Skeletal muscle cell (primary cell): ENCODE data around the gene DPP4.
"Not testable (repeated sequence)": the region's sequence is repeated elsewhere in the genome, so short reads cannot be mapped to it uniquely, and the experiment has no call there.

Experiments used
- DNase-seq: peaks from one replicate; pipeline ENCODE4 v3.0.0-alpha.2; 2010; ENCODE audit warnings: low read depth
- H3K4me3 ChIP-seq: 2 replicates; pipeline ENCODE4 v1.5.1; 2011; ENCODE audit warnings: low read depth, mild to moderate bottlenecking, control low read depth, low read length, moderate library complexity

The DPP4 gene

DNA sequence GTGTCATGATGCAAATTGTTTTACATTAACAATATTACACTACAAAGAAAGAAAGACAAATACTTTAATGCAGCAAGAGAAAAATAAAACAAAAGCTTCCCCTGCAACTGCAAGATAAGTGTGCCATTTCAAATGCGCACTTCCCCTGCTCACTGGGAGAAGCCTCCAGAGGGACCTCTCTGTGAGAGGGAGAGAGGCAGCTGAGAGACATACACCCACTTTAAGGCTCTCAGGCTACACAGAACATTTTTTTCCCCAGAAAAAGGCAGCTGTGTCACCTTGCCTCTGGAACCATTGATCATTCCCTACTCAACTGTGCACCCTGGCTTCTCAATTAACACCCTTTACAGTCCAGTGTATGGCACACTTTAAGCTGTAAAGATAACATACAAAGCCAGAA, 75.2 kb downstream of the DPP4 start:
- no peak overlapping the region for H3K4me3 ChIP-seq
- DNase-seq: no peak

DNA sequence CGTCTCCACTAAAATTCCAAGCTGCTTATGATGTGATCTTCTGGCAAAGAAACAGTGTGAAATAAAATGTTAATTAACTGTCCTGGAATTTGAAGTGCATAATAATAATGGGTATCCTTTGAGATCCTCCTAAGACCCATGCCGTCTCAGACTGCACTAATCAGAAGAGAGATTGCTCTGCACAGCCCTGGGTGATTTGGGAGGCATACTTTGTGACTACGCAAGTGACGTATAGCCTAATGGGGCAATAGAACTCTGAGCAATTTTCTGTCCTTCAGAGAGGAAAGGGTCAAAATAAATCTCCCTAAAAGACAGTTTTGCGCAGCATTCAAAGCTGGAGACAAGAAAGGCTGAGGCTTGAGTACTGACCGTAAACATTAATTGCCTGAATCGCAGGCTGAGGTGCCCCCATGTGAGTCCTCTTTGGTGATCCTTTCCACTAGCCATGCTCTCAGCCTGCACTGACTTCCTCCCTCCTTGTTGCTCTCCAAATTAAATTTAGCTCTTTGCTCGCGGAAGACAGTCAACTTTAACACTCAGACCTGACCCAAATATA, 76.0 kb downstream of the DPP4 start:
- DNase-seq: no peak
- H3K4me3 ChIP-seq: no peak overlapping the region

DNA sequence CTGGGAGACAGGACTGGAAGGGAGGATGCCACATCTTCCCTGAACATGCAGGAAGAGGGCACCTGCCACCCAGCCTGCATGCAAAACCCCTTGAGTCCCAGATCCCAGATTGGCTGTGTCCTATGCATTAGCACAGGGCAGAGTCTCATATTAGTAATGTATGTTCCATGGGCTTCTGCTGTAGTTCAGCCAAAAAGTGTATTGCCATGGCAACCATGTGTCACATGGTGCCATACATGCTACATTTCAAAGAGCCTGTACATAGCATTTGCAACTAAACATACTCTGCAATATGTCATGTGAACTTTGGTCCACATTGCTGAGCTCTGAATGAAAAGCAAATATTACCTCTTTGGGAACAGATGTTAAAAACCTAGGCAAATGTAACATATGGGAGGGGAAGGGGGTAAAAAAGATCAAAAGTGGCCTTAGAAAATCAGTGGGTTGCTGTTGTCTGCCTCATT, 78.4 kb downstream of the DPP4 start:
- DNase-seq: no peak
- H3K4me3 ChIP-seq: no peak overlapping the region

DNA sequence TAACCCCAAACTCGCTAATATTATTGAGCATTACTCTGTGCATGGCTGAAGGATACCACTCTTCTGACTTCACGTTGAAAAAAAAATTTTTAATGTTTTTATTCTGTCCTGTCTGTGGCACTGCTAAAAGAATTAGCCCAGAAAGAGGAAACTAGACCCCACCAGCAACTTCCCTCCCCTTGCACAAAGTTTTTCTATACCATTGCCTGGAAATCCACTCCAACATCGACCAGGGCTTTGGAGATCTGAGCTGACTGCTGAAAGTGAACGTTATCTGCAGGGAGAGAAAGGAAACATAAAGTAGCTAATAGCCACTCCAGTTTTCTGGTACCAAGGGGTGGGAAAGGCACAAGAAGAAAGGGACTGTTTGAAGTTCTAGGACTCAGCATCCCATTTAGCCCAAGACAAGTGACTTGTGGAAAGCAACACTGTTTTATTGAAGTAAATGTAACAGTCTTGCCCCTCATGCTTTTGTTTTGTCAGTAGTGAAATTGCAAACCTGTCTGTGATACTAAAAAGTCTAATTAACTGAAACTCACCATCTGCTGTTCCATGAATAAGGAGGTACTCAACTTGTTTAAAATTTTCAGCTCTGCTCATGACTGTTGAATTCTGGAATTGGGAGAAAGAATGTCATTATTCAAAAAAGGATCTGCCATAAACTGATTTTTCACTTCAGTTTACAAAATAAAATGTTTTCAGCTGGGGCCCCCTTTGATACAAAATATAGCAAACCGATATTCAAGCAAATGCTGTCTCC, 79.1 kb downstream of the DPP4 start:
- DNase-seq: no peak
- no peak overlapping the region for H3K4me3 ChIP-seq

DNA sequence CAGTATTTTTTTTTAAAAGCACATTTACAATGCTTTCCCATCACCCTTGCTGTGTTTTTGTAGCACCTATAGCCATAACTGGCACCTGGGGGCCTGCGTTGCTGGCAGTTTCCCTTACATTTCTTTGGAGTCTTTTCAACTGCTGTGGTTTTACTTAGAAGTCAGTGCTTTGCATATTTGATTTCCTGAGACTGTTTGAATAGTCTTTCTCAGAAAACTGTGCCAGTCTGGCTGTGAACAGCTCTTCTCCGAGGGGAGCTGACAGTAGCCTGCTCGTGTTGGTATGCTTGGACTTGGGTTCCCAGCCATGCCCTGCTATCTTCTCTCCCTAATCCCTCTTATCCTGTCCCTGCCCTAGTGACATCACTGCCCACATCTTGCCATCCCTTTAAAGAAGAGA, 81.5 kb downstream of the DPP4 start:
- no peak for DNase-seq
- no peak overlapping the region for H3K4me3 ChIP-seq

DNA sequence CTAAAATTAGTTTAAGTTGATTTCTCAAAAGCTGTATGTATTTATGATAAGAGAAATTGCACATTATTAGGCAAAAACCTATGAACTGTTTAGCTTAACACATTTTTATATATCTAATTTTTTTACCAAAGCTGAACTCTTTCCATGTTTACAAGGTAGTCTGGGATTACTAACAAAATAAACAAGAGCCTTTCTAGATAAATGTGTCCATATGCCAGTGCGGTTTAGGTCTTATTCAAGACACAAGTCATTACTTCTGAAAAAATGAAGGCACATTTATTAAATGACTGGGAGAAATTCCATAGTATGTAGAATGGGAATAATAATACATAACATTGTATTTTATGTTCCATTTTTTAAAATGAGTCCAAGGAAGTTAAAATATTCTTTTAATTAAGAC, 82.0 kb downstream of the DPP4 start:
- no peak for DNase-seq
- no peak overlapping the region for H3K4me3 ChIP-seq

DNA sequence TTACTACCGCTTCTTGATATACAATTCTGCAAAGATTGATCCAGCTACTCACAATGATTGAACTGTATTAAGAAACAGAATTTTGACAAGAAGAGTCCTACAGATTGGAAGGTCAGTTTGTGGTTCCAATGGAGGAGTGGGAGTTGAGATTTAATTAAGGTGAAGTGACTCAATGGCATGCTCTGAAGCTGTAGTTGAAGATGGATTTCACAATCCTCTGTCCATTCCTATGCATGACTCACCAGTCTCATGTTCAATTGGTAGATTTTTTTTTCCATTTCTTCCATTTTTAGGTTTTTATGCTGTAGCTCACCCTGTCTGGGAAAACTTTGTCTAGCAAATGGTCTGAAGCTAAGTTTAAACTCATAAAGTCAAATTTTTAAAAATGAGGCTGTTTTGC, 83.3 kb downstream of the DPP4 start:
- H3K4me3 ChIP-seq: no peak overlapping the region
- DNase-seq: peak; percentile 88

DNA sequence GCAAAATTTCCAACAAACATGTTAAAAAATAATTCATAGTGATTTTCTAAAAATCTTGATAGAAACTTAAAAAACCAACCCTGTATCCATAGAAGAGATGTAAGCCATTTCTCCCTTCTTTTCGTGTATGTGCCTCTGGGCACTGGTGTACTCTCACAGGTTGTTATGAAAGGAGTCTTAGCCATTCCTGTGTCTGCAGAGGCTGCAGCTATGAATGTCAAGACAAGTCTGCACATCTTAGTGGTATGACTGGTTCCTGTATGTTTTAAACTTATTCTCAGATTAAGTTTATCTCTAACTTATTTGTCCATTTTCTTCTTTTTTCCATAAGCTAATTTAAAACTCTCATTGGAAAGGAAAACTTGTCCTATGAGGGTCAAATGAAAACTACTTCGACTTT, 84.0 kb downstream of the DPP4 start:
- no peak overlapping the region for H3K4me3 ChIP-seq
- no peak for DNase-seq

DNA sequence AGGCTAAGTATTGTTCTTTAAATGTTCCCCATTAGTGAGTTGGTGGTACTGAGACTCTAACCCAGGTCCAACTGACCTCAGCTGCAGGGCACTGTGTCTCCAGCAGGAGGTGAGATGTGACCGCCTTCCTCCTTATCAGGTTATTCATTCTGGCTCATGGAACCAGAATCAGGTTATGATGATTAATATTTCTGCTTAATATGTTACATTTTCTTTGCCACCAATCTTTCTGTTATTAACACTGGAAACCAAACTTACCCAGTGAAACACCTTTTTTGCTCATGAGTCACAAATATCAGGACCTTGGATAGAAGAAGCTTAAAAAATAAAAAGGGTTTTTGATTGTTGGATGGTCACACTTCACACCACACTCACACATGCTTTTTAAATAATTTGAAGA, 85.4 kb downstream of the DPP4 start:
- H3K4me3 ChIP-seq: no peak overlapping the region
- no peak for DNase-seq

DNA sequence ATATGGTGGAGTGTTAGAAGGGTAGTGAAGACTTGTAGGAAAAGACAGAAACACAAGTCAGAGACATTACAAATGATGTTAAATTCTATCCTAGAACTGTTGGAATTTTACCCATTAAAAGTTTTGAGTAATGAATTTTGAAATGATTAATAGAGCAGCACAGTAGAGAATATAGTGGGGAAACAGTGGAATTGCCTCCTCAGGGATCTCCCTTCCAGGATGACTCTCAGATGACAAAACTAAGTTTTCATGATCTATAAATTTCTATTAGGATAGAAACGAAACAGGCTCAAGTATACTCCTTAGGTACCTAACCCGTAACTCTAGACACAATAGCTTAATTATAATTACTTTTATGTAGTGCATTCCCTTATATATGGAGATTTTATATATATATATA, 86.7 kb downstream of the DPP4 start:
- DNase-seq: no peak
- H3K4me3 ChIP-seq: no peak overlapping the region

DNA sequence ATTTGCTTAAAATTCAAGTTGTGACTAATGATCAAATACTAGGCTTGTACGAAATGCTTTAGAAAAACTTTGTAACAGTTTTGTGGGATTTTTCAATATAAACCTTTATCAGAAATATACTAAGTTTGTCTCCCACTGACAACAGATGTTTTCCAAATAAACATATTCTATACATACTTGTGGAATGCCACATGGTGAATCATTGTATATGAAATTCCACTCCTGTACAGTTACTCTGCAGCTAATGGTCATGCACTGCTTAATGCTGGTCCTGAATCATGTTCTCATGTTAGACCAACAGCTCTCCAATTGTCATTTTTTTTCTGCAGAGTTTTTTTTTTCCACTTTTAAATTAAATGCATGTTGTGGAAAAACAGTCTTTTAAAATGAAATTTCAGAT, 90.1 kb downstream of the DPP4 start:
- DNase-seq: no peak
- no peak overlapping the region for H3K4me3 ChIP-seq

DNA sequence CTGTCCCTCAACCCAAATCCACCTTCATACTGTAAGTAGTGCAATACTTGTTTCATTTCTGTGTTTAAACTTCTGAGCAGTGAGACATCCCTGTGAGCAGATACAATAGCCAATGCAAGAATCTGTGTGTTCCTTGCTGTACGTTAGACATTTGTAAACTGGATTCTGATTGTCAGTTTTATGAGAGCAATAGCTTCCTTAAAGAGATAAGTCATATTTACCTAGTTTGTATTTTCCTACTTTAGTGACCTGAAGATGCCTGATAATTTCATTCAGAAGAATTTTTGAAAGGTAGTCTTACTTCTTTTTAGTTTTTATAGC, 90.7 kb downstream of the DPP4 start:
- no peak for DNase-seq
- no peak overlapping the region for H3K4me3 ChIP-seq

DNA sequence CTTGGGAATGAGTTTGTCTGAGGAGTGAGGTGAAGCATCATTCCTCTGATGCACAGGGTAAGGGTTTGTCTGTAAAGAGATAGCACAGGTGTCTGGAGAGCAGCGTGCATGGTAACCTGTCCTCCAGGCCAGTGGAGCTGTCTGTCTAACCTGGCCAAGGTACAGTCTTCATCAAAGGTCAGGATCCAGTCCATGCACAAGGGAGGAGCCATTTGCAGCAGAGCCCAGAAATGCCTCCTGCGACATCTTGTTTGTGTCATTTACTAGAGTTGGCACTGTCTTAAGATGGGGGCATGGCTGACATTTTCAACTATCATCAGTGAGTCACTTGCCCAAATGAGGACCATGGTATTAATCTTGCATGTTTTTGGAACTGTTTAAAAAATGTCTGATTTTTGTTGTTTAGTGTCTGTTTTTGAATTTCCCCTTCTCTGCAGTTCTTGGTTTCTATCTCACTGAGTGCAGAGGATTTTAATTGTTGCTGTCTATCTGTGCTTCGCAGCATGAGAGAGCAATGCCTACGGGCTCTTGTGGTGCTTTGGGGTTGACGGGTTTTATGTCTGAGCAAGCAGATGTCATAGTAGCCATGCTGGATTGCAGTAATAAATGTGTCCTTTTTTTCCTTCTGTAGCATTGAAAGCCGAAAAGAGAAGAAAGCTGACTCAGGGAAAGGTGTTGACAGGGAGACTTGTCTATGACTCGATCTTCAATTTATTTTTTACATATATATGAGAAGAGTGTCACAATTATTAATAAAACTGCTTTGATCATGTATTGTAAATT, 91.3 kb downstream of the DPP4 start:
- no peak for DNase-seq
- H3K4me3 ChIP-seq: no peak overlapping the region

DNA sequence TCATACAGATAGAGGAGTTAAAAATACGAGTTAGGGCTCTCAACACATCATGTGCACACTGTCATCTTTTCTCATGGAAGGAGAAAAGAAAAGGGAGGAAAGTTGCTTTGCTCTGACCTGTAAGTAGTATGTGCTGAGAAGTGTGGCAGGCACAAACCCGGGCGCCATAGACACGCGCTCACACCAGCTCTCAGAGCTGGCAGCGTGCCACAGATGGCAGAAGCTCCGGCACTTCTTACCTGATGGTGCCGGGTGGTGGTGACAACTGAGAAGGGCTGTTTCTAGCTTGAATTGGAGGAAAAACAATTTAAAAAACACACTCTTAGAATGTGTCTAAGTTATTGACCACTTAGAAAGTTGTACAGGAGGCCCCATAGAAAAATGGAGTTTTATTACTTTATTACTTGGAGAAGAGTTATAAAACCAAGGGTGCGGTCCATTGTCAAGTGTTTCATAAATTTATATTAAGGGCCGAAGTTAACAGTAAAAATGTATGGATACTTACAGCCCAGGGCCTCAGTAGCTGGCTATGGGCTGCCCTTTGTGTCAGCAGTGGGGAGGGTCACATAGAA, 92.2 kb downstream of the DPP4 start:
- no peak for DNase-seq
- no peak overlapping the region for H3K4me3 ChIP-seq

DNA sequence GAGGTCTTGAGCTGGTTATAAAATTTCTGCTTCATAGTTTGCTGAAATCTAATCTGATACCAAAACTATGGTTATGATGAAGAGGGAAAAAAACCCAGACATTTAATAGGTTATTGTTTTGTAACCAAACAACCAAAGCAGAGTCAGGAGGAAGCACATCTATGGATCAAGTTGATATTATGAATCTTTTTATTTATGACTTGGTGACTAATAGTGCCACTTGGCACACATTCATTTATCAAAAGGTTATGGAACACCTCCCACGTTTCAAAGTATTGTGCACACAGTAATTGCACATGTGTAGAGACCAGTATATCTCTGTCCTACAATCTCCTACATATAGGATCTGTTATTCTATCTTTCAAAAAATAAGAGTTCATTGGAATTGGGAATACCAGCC, 93.0 kb downstream of the DPP4 start:
- no peak overlapping the region for H3K4me3 ChIP-seq
- no peak for DNase-seq

DNA sequence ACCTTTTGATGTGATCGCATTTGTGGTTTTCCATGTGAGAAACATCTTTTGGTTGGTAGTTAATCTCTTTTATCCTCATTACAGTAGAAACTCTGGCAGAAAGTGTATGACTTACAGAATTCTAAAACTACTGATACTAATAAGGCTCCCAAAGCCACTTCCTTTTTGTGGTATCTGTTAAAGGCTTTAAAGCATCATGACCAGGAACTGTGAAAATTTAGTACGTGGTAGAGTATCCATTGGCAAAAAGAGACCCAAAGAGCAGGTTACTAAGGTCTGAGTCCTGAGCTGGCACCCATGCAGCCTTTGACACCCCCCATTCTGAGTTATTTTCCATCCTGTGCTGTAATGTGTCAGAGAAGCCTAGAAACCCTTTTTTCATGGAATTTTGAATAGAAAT, 94.5 kb downstream of the DPP4 start:
- DNase-seq: no peak
- H3K4me3 ChIP-seq: no peak overlapping the region

DNA sequence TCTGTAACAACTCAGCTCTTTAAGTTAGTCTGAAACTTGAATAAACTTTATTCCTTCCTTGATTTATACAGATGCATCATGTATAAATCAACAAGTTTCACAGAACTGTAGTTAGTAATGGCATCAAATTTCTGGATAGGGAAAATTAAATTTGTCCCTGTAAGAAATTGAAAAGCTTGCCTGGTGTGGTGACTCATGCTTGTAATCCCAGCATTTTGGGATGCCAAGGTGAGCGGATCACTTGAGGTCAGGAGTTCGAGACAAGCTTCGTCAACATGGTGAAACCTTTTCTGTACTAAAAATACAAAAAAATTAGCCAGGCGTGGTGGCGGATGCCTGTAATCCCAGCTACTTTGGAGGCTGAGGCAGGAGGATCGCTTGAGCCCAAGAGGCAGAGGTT, 96.1 kb downstream of the DPP4 start:
- not testable (repeated sequence) for H3K4me3 ChIP-seq, DNase-seq

DNA sequence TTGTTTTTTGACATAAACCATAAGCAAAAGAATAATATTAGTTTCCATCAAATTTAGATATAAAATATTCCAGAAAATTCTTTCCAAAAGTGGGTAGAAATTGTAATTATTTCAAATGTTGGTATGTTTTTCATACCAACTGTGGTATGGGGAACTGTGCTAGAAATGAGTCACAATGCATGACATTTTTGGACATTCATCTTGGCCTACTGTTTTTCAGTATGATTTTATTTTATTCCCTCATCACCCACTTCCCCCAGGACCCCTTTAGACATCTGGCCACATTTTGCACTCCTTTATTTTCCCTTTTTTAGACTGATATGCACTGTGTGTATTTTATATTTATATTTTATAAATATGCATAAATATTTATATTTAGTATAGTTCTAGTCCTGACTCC, 97.1 kb downstream of the DPP4 start:
- H3K4me3 ChIP-seq: no peak overlapping the region
- DNase-seq: no peak

DNA sequence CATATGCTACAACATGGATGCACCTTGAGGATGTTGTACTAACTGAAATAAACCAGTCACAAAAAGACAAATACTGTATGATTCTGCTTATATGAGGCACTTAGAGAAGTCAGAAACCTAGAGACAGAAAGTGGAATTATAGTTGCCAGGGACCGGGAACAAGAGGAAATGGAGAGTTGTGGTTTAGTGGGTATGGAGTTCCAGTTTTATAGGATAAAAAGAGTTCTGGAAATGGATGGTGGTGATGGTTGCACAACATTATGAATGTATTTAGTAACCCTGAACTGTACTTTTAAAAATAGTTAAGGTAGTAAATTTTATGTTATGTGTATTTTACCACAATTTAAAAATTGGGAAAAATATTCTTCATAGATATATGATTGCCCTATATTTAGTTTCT, 97.7 kb downstream of the DPP4 start:
- H3K4me3 ChIP-seq: no peak overlapping the region
- DNase-seq: no peak

DNA sequence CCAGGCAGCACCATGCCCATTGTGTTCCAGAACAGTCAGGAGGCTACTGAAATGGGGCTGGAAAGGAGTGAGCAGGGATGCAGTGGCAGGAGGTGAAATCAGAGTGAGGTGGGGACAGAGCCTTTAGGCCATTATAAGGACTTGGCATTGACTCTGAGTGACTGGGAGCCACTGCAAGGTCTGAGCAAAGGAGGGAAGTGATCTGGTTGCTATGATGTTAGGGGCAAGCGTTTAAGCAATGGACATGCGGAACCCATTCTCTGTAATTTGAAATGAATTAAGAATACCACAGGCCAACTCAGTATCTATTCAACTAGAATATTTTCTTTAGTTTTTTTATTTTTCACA, 98.2 kb downstream of the DPP4 start:
- no peak overlapping the region for H3K4me3 ChIP-seq
- no peak for DNase-seq
